Fibroblast of lung (primary cell): Measurements from ENCODE around the gene SMIM5.

Experiments used
- CTCF ChIP-seq, 2 donors: IDR thresholded peaks in 1 of 2; conservative IDR thresholded peaks in 1 of 2; 1 replicate in 1 of 2; 2 replicates in 1 of 2; pipeline ENCODE4 v1.5.1; 2011 to 2012; ENCODE audit warnings: low read length in 2 of 2, control low read depth in 1 of 2, inconsistent platforms in 1 of 2, low read depth in 1 of 2, mild to moderate bottlenecking in 1 of 2
- EZH2 ChIP-seq: IDR thresholded peaks from 2 replicates; pipeline ENCODE4 v1.5.1; 2012; ENCODE audit warnings: low read length, control low read depth, mild to moderate bottlenecking; ENCODE audit errors: missing control alignments

- no peak for TF ChIP-seq EZH2
- no peak for TF ChIP-seq CTCF (conservative IDR thresholded peaks at IDR 0.05 in 1 of 2, IDR thresholded peaks at IDR 0.05 in 1 of 2; ENCODE audit: low read depth in 1 of 2, low read length in 2 of 2)
Observed at GRCh38 chr17:75604034-75604695, 29.1 kb upstream of the SMIM5 start.
